IMR-90 (cell line): ENCODE results near the gene CHDH. TPM values are rescaled to one million over a fixed set of nuclear protein-coding genes. Genes with fewer than 3 reads are reported as not detected.

ENCODE experiments used
- ATAC-seq: fragments of 200-7000 bp; cut with Tn5 transposase; 2 replicates; pipeline ENCODE4 v1.9.1; 2020; ENCODE audit warnings: low read depth, mild to moderate bottlenecking, moderate library complexity
- BruUV-seq: library from RNA; stranded (reverse); fragments of 400-500 nt; replicated peaks from 2 replicates; lab custom pipeline; 2021; lab: Mats Ljungman, UMichigan
- CTCF ChIA-PET: fragments of 300-600 bp; formaldehyde crosslinking; extraction: SDS; loops from one replicate; lab custom pipeline; 2021; ENCODE audit warnings: antibody characterized with exemption; lab: Yijun Ruan, JAX
- POLR2A ChIA-PET: fragments of 300-600 bp; sonication (Branson Sonifier 250); formaldehyde crosslinking; loops from one replicate; lab custom pipeline; 2022; ENCODE audit warnings: antibody characterized with exemption; ENCODE audit not compliant: unreplicated experiment; lab: Charles Lee
- DNase-seq: peaks from one replicate; pipeline ENCODE4 v3.0.0; 2013
- H2AFZ ChIP-seq: replicated peaks from 2 replicates; pipeline ENCODE3; 2013; ENCODE audit warnings: low read length, mild to moderate bottlenecking; ENCODE audit not compliant: poor library complexity
- H2AK5ac ChIP-seq: 2 replicates; pipeline ENCODE4 v1.6.1; 2013; ENCODE audit warnings: low read depth, low read length, inconsistent platforms
- H2AK9ac ChIP-seq: replicated peaks from 2 replicates; pipeline ENCODE3; 2013; ENCODE audit warnings: mild to moderate bottlenecking, low read depth, low read length, moderate library complexity; ENCODE audit not compliant: poor library complexity
- H2BK120ac ChIP-seq: 2 replicates; pipeline ENCODE4 v1.6.1; 2013; ENCODE audit warnings: low read depth, low read length, inconsistent platforms
- H2BK15ac ChIP-seq: 3 replicates; pipeline ENCODE4 v1.6.1; 2013; ENCODE audit warnings: low read depth, low read length, inconsistent platforms
- H2BK20ac ChIP-seq: 2 replicates; pipeline ENCODE4 v1.6.1; 2013; ENCODE audit warnings: low read depth, mild to moderate bottlenecking, inconsistent platforms, low read length, moderate library complexity
- H2BK5ac ChIP-seq: 2 replicates; pipeline ENCODE4 v1.6.1; 2013; ENCODE audit warnings: mild to moderate bottlenecking, low read depth, low read length, inconsistent platforms; ENCODE audit not compliant: poor library complexity, severe bottlenecking
- H3K14ac ChIP-seq: replicated peaks from 2 replicates; pipeline ENCODE4 v1.6.1; 2013; ENCODE audit warnings: low read depth, low read length, inconsistent platforms
- H3K18ac ChIP-seq: 2 replicates; pipeline ENCODE4 v1.6.1; 2013; ENCODE audit warnings: low read depth, low read length, control low read depth
- H3K23ac ChIP-seq: 2 replicates; pipeline ENCODE4 v1.6.1; 2013; ENCODE audit warnings: low read depth, low read length, inconsistent platforms
- H3K27ac ChIP-seq: 2 replicates; pipeline ENCODE4 v1.5.1; 2013; ENCODE audit warnings: mild to moderate bottlenecking, control low read depth, low read length; ENCODE audit not compliant: insufficient read depth
- H3K27me3 ChIP-seq: 2 replicates; pipeline ENCODE4 v1.6.1; 2013; ENCODE audit warnings: low read length; ENCODE audit not compliant: control insufficient read depth, insufficient read depth
- H3K36me3 ChIP-seq: 2 replicates; pipeline ENCODE4 v1.6.1; 2013; ENCODE audit warnings: low read length, mixed read lengths; ENCODE audit not compliant: control insufficient read depth, insufficient read depth
- H3K4ac ChIP-seq: 2 replicates; pipeline ENCODE4 v1.6.1; 2013; ENCODE audit warnings: low read depth, low read length, inconsistent platforms
- H3K4me1 ChIP-seq: 2 replicates; pipeline ENCODE4 v1.6.1; 2013; ENCODE audit warnings: low read length, mixed read lengths; ENCODE audit not compliant: control insufficient read depth, insufficient read depth
- H3K4me2 ChIP-seq: 2 replicates; pipeline ENCODE4 v1.6.1; 2013; ENCODE audit warnings: low read depth, mild to moderate bottlenecking, control low read depth, low read length, moderate library complexity
- H3K4me3 ChIP-seq: 2 replicates; pipeline ENCODE4 v1.5.1; 2013; ENCODE audit warnings: low read depth, mild to moderate bottlenecking, control low read depth, low read length, moderate library complexity; ENCODE audit not compliant: insufficient read depth
- H3K56ac ChIP-seq: 2 replicates; pipeline ENCODE4 v1.6.1; 2013; ENCODE audit warnings: low read length, inconsistent platforms; ENCODE audit not compliant: insufficient read depth; ENCODE audit errors: extremely low read depth
- H3K79me1 ChIP-seq, 2 experiments: 2 replicates each; pipeline ENCODE4 v1.6.1; 2013; ENCODE audit warnings: low read length in 2 of 2, inconsistent platforms in 1 of 2, low read depth in 1 of 2
- H3K9ac ChIP-seq: 2 replicates; pipeline ENCODE4 v1.6.1; 2013; ENCODE audit warnings: low read depth, low read length, control low read depth
- H3K9me1 ChIP-seq: 2 replicates; pipeline ENCODE4 v1.6.1; 2013; ENCODE audit warnings: low read length, inconsistent platforms; ENCODE audit not compliant: insufficient read depth
- H3K9me3 ChIP-seq: 2 replicates; pipeline ENCODE4 v1.6.1; 2013; ENCODE audit warnings: low read length; ENCODE audit not compliant: control insufficient read depth, insufficient read depth
- H4K20me1 ChIP-seq: 2 replicates; pipeline ENCODE4 v1.6.1; 2013; ENCODE audit warnings: low read length, inconsistent platforms; ENCODE audit not compliant: insufficient read depth
- H4K5ac ChIP-seq: 2 replicates; pipeline ENCODE4 v1.6.1; 2013; ENCODE audit warnings: mild to moderate bottlenecking, low read depth, low read length, control low read depth
- H4K8ac ChIP-seq, 2 experiments: 2 replicates each; pipeline ENCODE4 v1.6.1; 2013; ENCODE audit warnings: low read depth in 2 of 2, low read length in 2 of 2, control low read depth in 1 of 2, inconsistent platforms in 1 of 2
- H4K91ac ChIP-seq: 2 replicates; pipeline ENCODE4 v1.6.1; 2013; ENCODE audit warnings: low read depth, low read length, inconsistent platforms; ENCODE audit not compliant: insufficient read depth
- BHLHE40 ChIP-seq: fragments of 150-350 bp; IDR thresholded peaks from 2 replicates; pipeline ENCODE4 v1.6.1; 2016; ENCODE audit warnings: mild to moderate bottlenecking, low read depth, low read length
- CEBPB ChIP-seq: IDR thresholded peaks from 2 replicates; pipeline ENCODE4 v1.6.1; 2012; ENCODE audit warnings: low read depth, low read length, improper control_type of control experiment
- CHD1 ChIP-seq: IDR thresholded peaks from 2 replicates; pipeline ENCODE4 v1.6.1; 2012; ENCODE audit warnings: low read depth, low read length, improper control_type of control experiment
- MAFK ChIP-seq: IDR thresholded peaks from 2 replicates; pipeline ENCODE4 v1.6.1; 2012; ENCODE audit warnings: low read depth, low read length, improper control_type of control experiment
- MAZ ChIP-seq: IDR thresholded peaks from 2 replicates; pipeline ENCODE4 v1.6.1; 2012; ENCODE audit warnings: low read depth, mild to moderate bottlenecking, low read length, improper control_type of control experiment, moderate library complexity, borderline replicate concordance
- MXI1 ChIP-seq: IDR thresholded peaks from 2 replicates; pipeline ENCODE4 v1.6.1; 2012; ENCODE audit warnings: low read depth, mild to moderate bottlenecking, low read length, moderate library complexity, borderline replicate concordance
- NFE2L2 ChIP-seq: fragments of 150-350 bp; IDR thresholded peaks from 2 replicates; pipeline ENCODE4 v1.6.1; 2016; ENCODE audit warnings: low read depth, mild to moderate bottlenecking, low read length
- POLR2A ChIP-seq: IDR thresholded peaks from 2 replicates; pipeline ENCODE4 v1.6.1; 2012; ENCODE audit warnings: mild to moderate bottlenecking, low read depth, low read length
- RAD21 ChIP-seq: IDR thresholded peaks from 2 replicates; pipeline ENCODE4 v1.6.1; 2012; ENCODE audit warnings: low read length, improper control_type of control experiment
- RCOR1 ChIP-seq: IDR thresholded peaks from 2 replicates; pipeline ENCODE4 v1.6.1; 2012; ENCODE audit warnings: mild to moderate bottlenecking, low read length, improper control_type of control experiment; ENCODE audit not compliant: insufficient replicate concordance
- WGBS, 2 experiments: methylation state at CpG; one replicate each; pipeline versions ENCODE4 v1.1.5 to v1.1.7; 2013; ENCODE audit warnings: missing lambda C conversion rate in 2 of 2; ENCODE audit not compliant: insufficient read length in 1 of 2; ENCODE audit errors: extremely low coverage in 2 of 2; 5-methylcytosine and 5-hydroxymethylcytosine counted together
- dilution Hi-C: fragments of 300-500 bp; cut with HindIII; formaldehyde crosslinking; loops from one replicate; pipeline ENCODE4 v1.14.3; 2018; ENCODE audit warnings: low sequenced_read_pairs; ENCODE audit not compliant: unreplicated experiment
- in situ Hi-C: fragments of 300-500 bp; cut with MboI; formaldehyde crosslinking; loops from 3 replicates; pipeline ENCODE4 v1.14.3; 2019; ENCODE audit warnings: low sequenced_read_pairs, inconsistent platforms, mixed read lengths
- intact Hi-C: fragments of 100-400 bp; cut with micrococcal nuclease; formaldehyde crosslinking; loops from 2 replicates; pipeline ENCODE4 v1.10.0; 2022
- polyA plus RNA-seq, 3 experiments: library from polyadenylated mRNA; depleted of rRNA; stranded (reverse); fragments of >200 nt; gene quantifications; 2 replicates each; pipeline ENCODE4 v1.2.3, GENCODE V29; 2012; ENCODE audit warnings: low replicate concordance in 1 of 3
- total RNA-seq: library from RNA; depleted of rRNA; stranded (reverse); fragments of >200 nt; gene quantifications from 2 replicates; pipeline ENCODE4 v1.2.3, GENCODE V29; 2012
- TF ChIP-seq, protein P1 (sequence below): fragments of 150-350 bp; IDR thresholded peaks from 2 replicates; pipeline ENCODE4 v1.6.1; 2016; ENCODE audit warnings: low read depth, mild to moderate bottlenecking, low read length, moderate library complexity, borderline replicate concordance
- TF ChIP-seq, protein P2 (sequence below): fragments of 150-350 bp; IDR thresholded peaks from 2 replicates; pipeline ENCODE4 v1.6.1; 2017; ENCODE audit warnings: mild to moderate bottlenecking, antibody characterized with exemption, low read length, low read depth

CHDH gene
- total and polyA plus RNA-seq, 2 of the 4 experiments (the other 2 are of a cell fraction) = under 0.01 to 0.19 TPM

DNA sequence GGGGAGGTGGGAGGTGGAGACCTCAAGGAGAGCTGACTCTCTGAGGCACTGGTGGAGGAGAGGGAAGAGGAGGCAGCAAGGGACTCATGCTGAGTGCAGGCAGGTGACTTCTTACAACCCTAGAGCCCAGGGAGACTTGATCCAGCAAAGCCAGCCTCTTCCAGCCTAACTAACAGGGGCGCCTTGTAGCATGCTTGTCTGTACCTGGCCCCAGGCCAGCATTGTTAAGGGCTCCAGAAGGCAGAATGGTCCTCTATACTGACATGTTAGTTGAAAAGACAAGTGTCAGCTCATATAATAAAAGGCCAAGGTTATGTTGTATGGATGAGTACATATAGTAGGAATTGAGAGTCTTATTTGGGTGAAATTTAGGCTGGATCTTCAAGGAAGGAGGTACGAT, 65.4 kb downstream of the CHDH start:
- ChIA-PET CTCF (interaction anchor here (1.5 kb wide), 1 partner anchor 10 kb away, joined by 4 read pairs; no protein-coding TSS in a partner anchor), POLR2A (no interaction called here)
- Histone ChIP-seq H2AK5ac (no peak overlapping the region), H3K4me2 (no peak overlapping the region), H2BK15ac (no peak overlapping the region), H2AK9ac (no peak overlapping the region), H2BK120ac (no peak overlapping the region), H3K23ac (no peak overlapping the region), H4K8ac (no peak overlapping the region), H3K27me3 (peaks cover 15% of the 10 kb centered on the region; the same call in 1 of the 2 replicates), H4K5ac (no peak overlapping the region), H3K36me3 (no peaks in the 10 kb centered on the region), H2BK5ac (no peak overlapping the region), H4K20me1 (no peaks in the 10 kb centered on the region), H3K9me1 (no peaks in the 10 kb centered on the region), H2BK20ac (no peak overlapping the region), H3K4me1 (peaks cover 6% of the 10 kb centered on the region; the same call in 1 of the 2 replicates), H3K4me3 (no peak overlapping the region), H3K9me3 (no peaks in the 10 kb centered on the region), H3K4ac (no peak overlapping the region), H3K14ac (no peak overlapping the region), H4K91ac (no peak overlapping the region), H3K79me1 (no peaks in the 10 kb centered on the region), H3K18ac (no peak overlapping the region), H2AFZ (no peak overlapping the region), H3K27ac (no peak overlapping the region), H3K9ac (no peak overlapping the region), H3K56ac (no peak overlapping the region)
- TF ChIP-seq RAD21 (no peak), POLR2A (no peak), CHD1 (no peak), MAZ (no peak), CEBPB (no peak), NFE2L2 (no peak), MAFK (no peak), RCOR1 (no peak), BHLHE40 (no peak), MXI1 (no peak)
- TF ChIP-seq, protein P1, sequence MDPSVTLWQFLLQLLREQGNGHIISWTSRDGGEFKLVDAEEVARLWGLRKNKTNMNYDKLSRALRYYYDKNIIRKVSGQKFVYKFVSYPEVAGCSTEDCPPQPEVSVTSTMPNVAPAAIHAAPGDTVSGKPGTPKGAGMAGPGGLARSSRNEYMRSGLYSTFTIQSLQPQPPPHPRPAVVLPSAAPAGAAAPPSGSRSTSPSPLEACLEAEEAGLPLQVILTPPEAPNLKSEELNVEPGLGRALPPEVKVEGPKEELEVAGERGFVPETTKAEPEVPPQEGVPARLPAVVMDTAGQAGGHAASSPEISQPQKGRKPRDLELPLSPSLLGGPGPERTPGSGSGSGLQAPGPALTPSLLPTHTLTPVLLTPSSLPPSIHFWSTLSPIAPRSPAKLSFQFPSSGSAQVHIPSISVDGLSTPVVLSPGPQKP = no peak
- TF ChIP-seq, protein P2, sequence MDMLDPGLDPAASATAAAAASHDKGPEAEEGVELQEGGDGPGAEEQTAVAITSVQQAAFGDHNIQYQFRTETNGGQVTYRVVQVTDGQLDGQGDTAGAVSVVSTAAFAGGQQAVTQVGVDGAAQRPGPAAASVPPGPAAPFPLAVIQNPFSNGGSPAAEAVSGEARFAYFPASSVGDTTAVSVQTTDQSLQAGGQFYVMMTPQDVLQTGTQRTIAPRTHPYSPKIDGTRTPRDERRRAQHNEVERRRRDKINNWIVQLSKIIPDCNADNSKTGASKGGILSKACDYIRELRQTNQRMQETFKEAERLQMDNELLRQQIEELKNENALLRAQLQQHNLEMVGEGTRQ = no peak
- no TSS peak for BruUV-seq
- intact Hi-C loops (no loop called here), dilution Hi-C loops (no loop called here), in situ Hi-C loops (no loop called here)
- 57% methylated on average over 1 of the region's 2 CpGs; no CpG with 5 or more reads in 1 of the 2 experiments for WGBS, 2 experiments
- no peak for DNase-seq
- ATAC-seq = no peak
